Stimulated activated CD4-positive, alpha-beta T cell treated with anti-CD3 and anti-CD28 coated beads, Interleukin-4, amount 100 ng/mL, for 24 hours (primary cell): Measurements from ENCODE around the gene PMM1.
"Not testable (repeated sequence)": the region's sequence is repeated elsewhere in the genome, so short reads cannot be mapped to it uniquely, and the experiment has no call there.

Source experiments
- DNase-seq: peaks from one replicate; pipeline ENCODE4 v3.0.0-alpha.2; 2020

Gene PMM1

GRCh38 chr22:41589391-41590241, at the start of gene PMM1:
Gene PMM1, minus strand, starts transcription at chr22:41589840. Its CDS starts 35 bp downstream, at chr22:41589805.
- DNase-seq, result peak; percentile 100

GRCh38 chr22:41638748-41639147, 49.1 kb upstream of the PMM1 start:
- DNase-seq, result no peak

- DNase-seq, result no peak
Observed at GRCh38 chr22:41638124-41638523, 48.5 kb upstream of the PMM1 start.

GRCh38 chr22:41637623-41638022, 48.0 kb upstream of the PMM1 start:
- DNase-seq, result not testable (repeated sequence)

- DNase-seq, result no peak
Observed at GRCh38 chr22:41636467-41636866, 46.8 kb upstream of the PMM1 start.

GRCh38 chr22:41634610-41635009, 45.0 kb upstream of the PMM1 start:
- not testable (repeated sequence) for DNase-seq

GRCh38 chr22:41631615-41632014, 42.0 kb upstream of the PMM1 start:
- DNase-seq, result not testable (repeated sequence)

GRCh38 chr22:41631115-41631514, 41.5 kb upstream of the PMM1 start:
- not testable (repeated sequence) for DNase-seq

GRCh38 chr22:41625577-41625976, 35.9 kb upstream of the PMM1 start:
- no peak for DNase-seq

GRCh38 chr22:41621911-41622179, 32.2 kb upstream of the PMM1 start:
- DNase-seq, result no peak

- peak; percentile 100 for DNase-seq
Observed at GRCh38 chr22:41621099-41621910, 31.7 kb upstream of the PMM1 start, which contains the start of gene XRCC6. Gene XRCC6, plus strand, starts transcription at chr22:41621295. Its CDS starts 710 bp downstream, at chr22:41622005.

GRCh38 chr22:41620589-41621098, 31.0 kb upstream of the PMM1 start, which contains the start of gene DESI1:
Gene DESI1, minus strand, starts transcription at chr22:41621043. Its CDS starts 204 bp downstream, at chr22:41620839.
- no peak for DNase-seq

- DNase-seq, result peak; percentile 60
Observed at GRCh38 chr22:41619979-41620588, 30.4 kb upstream of the PMM1 start.

GRCh38 chr22:41613456-41613855, 23.8 kb upstream of the PMM1 start:
- no peak for DNase-seq

- DNase-seq, result no peak
Observed at GRCh38 chr22:41612603-41613306, 23.1 kb upstream of the PMM1 start.

- no peak for DNase-seq
Observed at GRCh38 chr22:41608386-41608785, 18.7 kb upstream of the PMM1 start.

- peak; percentile 68 for DNase-seq
Observed at GRCh38 chr22:41603873-41604332, 14.3 kb upstream of the PMM1 start.

- DNase-seq, result no peak
Observed at GRCh38 chr22:41600976-41601375, 11.3 kb upstream of the PMM1 start.

- no peak for DNase-seq
Observed at GRCh38 chr22:41598891-41599635, 9.4 kb upstream of the PMM1 start.

GRCh38 chr22:41598081-41598480, 8.4 kb upstream of the PMM1 start:
- DNase-seq, result no peak

GRCh38 chr22:41597635-41597953, 8.0 kb upstream of the PMM1 start:
- DNase-seq, result no peak
